BJ (cell line): ENCODE data around the gene CEP78. TPM values are rescaled to one million over a fixed set of nuclear protein-coding genes. Genes with fewer than 3 reads are reported as not detected.
"Not testable (repeated sequence)": the region's sequence is repeated elsewhere in the genome, so short reads cannot be mapped to it uniquely, and the experiment has no call there.

Experiments
- CTCF ChIA-PET: fragments of 350-600 bp; formaldehyde crosslinking; extraction: SDS; loops from one replicate; lab custom pipeline; 2021; ENCODE audit warnings: antibody characterized with exemption, inconsistent platforms; lab: Yijun Ruan, JAX
- POLR2A ChIA-PET: fragments of 300-600 bp; sonication (Branson Sonifier 250); formaldehyde crosslinking; extraction: SDS; loops from one replicate; lab custom pipeline; 2021; ENCODE audit warnings: antibody characterized with exemption; lab: Charles Lee
- DNase-seq: peaks from one replicate; pipeline ENCODE4 v3.0.0-alpha.2; 2011; ENCODE audit warnings: low read depth
- H3K27me3 ChIP-seq: 2 replicates; pipeline ENCODE4 v1.6.0; 2011; ENCODE audit warnings: low read length; ENCODE audit not compliant: control insufficient read depth, insufficient read depth
- H3K36me3 ChIP-seq: 2 replicates; pipeline ENCODE4 v1.5.1; 2011; ENCODE audit warnings: low read length; ENCODE audit not compliant: control insufficient read depth, insufficient read depth
- H3K4me3 ChIP-seq: 2 replicates; pipeline ENCODE4 v1.5.1; 2011; ENCODE audit warnings: low read depth, mild to moderate bottlenecking, control low read depth, low read length
- polyA plus RNA-seq: library from polyadenylated mRNA; depleted of rRNA; stranded (reverse); fragments of >200 nt; gene quantifications from 2 replicates; pipeline ENCODE4 v1.2.3, GENCODE V29; 2011
- TF ChIP-seq, protein P1 (sequence below): IDR thresholded peaks from 2 replicates; pipeline ENCODE4 v1.5.1; 2011; ENCODE audit warnings: low read depth, mild to moderate bottlenecking, control low read depth, inconsistent platforms, low read length, moderate library complexity; ENCODE audit not compliant: insufficient read depth

The CEP78 gene
- polyA plus RNA-seq, 1 experiment, result 4.5 TPM

- no peaks in the 10 kb centered on the region for H3K36me3 ChIP-seq
- DNase-seq, result no peak
- ChIA-PET CTCF (no interaction called here), POLR2A (no interaction called here)
- 0 out of 2 replicates have a peak, but pooled peaks cover 1% of the 10 kb centered on the region for H3K27me3 ChIP-seq
- TF ChIP-seq, protein P1, sequence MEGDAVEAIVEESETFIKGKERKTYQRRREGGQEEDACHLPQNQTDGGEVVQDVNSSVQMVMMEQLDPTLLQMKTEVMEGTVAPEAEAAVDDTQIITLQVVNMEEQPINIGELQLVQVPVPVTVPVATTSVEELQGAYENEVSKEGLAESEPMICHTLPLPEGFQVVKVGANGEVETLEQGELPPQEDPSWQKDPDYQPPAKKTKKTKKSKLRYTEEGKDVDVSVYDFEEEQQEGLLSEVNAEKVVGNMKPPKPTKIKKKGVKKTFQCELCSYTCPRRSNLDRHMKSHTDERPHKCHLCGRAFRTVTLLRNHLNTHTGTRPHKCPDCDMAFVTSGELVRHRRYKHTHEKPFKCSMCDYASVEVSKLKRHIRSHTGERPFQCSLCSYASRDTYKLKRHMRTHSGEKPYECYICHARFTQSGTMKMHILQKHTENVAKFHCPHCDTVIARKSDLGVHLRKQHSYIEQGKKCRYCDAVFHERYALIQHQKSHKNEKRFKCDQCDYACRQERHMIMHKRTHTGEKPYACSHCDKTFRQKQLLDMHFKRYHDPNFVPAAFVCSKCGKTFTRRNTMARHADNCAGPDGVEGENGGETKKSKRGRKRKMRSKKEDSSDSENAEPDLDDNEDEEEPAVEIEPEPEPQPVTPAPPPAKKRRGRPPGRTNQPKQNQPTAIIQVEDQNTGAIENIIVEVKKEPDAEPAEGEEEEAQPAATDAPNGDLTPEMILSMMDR, result no peak
- no peak overlapping the region for H3K4me3 ChIP-seq
Measured at GRCh38 chr9:78218890-78219289, 17.0 kb upstream of the CEP78 start.

GRCh38 chr9:78221425-78221824, 14.4 kb upstream of the CEP78 start:
- H3K4me3 ChIP-seq, result no peak overlapping the region
- ChIA-PET CTCF (no interaction called here), POLR2A (no interaction called here)
- H3K27me3 ChIP-seq, result 0 out of 2 replicates have a peak, but pooled peaks cover 1% of the 10 kb centered on the region
- TF ChIP-seq, protein P1, result no peak
- no peak for DNase-seq
- no peaks in the 10 kb centered on the region for H3K36me3 ChIP-seq

DNA sequence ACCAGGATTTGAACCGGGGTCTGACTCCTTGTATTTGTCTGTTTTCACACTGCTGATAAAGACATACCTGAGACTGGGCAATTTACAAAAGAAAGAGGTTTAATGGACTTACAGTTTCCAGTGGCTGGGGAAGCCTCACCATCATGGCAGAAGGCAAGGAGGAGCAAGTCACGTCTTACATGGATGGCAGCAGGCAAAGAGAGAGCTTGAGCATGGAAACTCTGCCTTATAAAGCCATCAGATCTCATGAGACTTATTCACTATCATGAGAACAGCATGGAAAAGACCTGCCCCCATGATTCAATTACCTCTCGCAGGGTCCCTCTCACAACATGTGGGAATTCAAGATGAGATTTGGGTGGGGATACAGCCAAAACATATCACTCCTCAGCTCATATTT, 14.0 kb upstream of the CEP78 start:
- H3K36me3 ChIP-seq, H3K27me3 ChIP-seq, CTCF ChIA-PET, POLR2A ChIA-PET, DNase-seq, H3K4me3 ChIP-seq: not testable (repeated sequence)

- CTCF ChIA-PET, result no interaction called here
- TF ChIP-seq, protein P1, result no peak
- POLR2A ChIA-PET, result no interaction called here
- Histone ChIP-seq H3K36me3 (no peaks in the 10 kb centered on the region), H3K27me3 (no peaks in the 10 kb centered on the region), H3K4me3 (no peak overlapping the region)
- no peak for DNase-seq
Measured at GRCh38 chr9:78230761-78231160, 5.1 kb upstream of the CEP78 start.

- H3K36me3 ChIP-seq, POLR2A ChIA-PET, DNase-seq, H3K4me3 ChIP-seq, H3K27me3 ChIP-seq, CTCF ChIA-PET: not testable (repeated sequence)
Measured at GRCh38 chr9:78232471-78232870, 3.4 kb upstream of the CEP78 start.

GRCh38 chr9:78234810-78235209, 1.1 kb upstream of the CEP78 start:
- TF ChIP-seq, protein P1, result no peak
- H3K4me3 ChIP-seq, result peak overlapping the region; percentile 86
- ChIA-PET POLR2A (interaction anchor here (0.5 kb wide), 1 partner anchor 870 kb away, joined by 3 read pairs; no protein-coding TSS in a partner anchor), CTCF (interaction anchor here (0.9 kb wide), 1 partner anchor 19 kb away, joined by 3 read pairs; no protein-coding TSS in a partner anchor)
- DNase-seq, result peak; percentile 31
- H3K36me3 ChIP-seq, result no peaks in the 10 kb centered on the region
- H3K27me3 ChIP-seq, result no peaks in the 10 kb centered on the region
